SK-N-SH treated with all-trans-retinoic acid at 6 μM for 48 hours (cell line): ENCODE measurements around the gene RRBP1.

Experiments
- PPARA ChIP-seq: fragments of 250-450 bp; sonication (Bioruptor Pico); IDR thresholded peaks from 2 replicates; pipeline ENCODE4 v1.5.0; 2020; ENCODE audit warnings: mild to moderate bottlenecking, borderline replicate concordance
- RARB ChIP-seq: fragments of 250-450 bp; sonication (Bioruptor Pico); IDR thresholded peaks from 2 replicates; pipeline ENCODE4 v1.8.0; 2021; ENCODE audit warnings: mild to moderate bottlenecking, moderate library complexity
- SNAI2 ChIP-seq: fragments of 250-450 bp; sonication (Bioruptor Pico); IDR thresholded peaks from 2 replicates; pipeline ENCODE4 v1.5.0; 2020; ENCODE audit warnings: mild to moderate bottlenecking, moderate library complexity
- ZFP30 ChIP-seq: fragments of 450-650 bp; formaldehyde crosslinking; IDR thresholded peaks from 2 replicates; pipeline ENCODE4 v1.5.0; 2022; ENCODE audit warnings: mild to moderate bottlenecking, moderate library complexity
- ZNF8 ChIP-seq: fragments of 450-650 bp; formaldehyde crosslinking; IDR thresholded peaks from 2 replicates; pipeline ENCODE4 v1.5.0; 2020; ENCODE audit warnings: mild to moderate bottlenecking, moderate library complexity
- TF ChIP-seq, protein P1 (sequence below): fragments of 250-450 bp; sonication (Bioruptor Pico); IDR thresholded peaks from 2 replicates; pipeline ENCODE4 v1.8.0; 2021; ENCODE audit warnings: low read depth, mild to moderate bottlenecking, moderate library complexity, borderline replicate concordance
- TF ChIP-seq, protein P2 (sequence below): fragments of 250-450 bp; sonication (Bioruptor Pico); IDR thresholded peaks from 2 replicates; pipeline ENCODE4 v1.8.0; 2020; ENCODE audit warnings: mild to moderate bottlenecking, moderate library complexity, borderline replicate concordance

DNA sequence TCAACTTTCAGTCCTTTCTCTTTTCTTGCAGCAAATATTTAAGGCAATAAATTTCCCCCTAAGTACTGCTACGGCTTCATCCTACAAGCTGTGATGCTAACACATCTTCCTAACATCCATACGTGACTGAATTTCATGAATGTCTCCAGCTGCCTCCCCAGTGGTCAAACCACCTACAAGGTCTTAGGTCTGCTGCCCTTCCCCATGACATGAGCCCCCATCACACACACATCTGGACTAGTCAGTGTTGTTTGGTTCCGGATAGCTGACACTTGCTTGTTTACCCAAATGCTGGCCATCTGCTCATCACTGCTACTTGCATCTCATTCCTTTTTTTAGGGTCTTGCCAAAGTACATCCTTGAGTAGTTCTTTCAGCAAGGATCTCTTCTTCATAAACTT is 14.6 kb downstream of the RRBP1 start:
- TF ChIP-seq PPARA (CRISPR knock-in tag) (no peak), ZFP30 (no peak), SNAI2 (CRISPR knock-in tag) (no peak), ZNF8 (CRISPR knock-in tag) (no peak), RARB (CRISPR knock-in tag) (no peak)
- TF ChIP-seq, protein P1, sequence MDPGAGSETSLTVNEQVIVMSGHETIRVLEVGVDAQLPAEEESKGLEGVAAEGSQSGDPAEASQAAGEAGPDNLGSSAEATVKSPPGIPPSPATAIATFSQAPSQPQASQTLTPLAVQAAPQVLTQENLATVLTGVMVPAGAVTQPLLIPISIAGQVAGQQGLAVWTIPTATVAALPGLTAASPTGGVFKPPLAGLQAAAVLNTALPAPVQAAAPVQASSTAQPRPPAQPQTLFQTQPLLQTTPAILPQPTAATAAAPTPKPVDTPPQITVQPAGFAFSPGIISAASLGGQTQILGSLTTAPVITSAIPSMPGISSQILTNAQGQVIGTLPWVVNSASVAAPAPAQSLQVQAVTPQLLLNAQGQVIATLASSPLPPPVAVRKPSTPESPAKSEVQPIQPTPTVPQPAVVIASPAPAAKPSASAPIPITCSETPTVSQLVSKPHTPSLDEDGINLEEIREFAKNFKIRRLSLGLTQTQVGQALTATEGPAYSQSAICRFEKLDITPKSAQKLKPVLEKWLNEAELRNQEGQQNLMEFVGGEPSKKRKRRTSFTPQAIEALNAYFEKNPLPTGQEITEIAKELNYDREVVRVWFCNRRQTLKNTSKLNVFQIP (CRISPR knock-in tag): no peak
- TF ChIP-seq, protein P2, sequence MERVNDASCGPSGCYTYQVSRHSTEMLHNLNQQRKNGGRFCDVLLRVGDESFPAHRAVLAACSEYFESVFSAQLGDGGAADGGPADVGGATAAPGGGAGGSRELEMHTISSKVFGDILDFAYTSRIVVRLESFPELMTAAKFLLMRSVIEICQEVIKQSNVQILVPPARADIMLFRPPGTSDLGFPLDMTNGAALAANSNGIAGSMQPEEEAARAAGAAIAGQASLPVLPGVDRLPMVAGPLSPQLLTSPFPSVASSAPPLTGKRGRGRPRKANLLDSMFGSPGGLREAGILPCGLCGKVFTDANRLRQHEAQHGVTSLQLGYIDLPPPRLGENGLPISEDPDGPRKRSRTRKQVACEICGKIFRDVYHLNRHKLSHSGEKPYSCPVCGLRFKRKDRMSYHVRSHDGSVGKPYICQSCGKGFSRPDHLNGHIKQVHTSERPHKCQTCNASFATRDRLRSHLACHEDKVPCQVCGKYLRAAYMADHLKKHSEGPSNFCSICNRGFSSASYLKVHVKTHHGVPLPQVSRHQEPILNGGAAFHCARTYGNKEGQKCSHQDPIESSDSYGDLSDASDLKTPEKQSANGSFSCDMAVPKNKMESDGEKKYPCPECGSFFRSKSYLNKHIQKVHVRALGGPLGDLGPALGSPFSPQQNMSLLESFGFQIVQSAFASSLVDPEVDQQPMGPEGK: no peak
